NCI-H1436 (cell line): ENCODE measurements around the gene STAG3.
A peak's percentile ranks its signal among the peaks of the same experiment; 100 is the strongest.
"Not testable (repeated sequence)": the region's sequence is repeated elsewhere in the genome, so short reads cannot be mapped to it uniquely, and the experiment has no call there.

Experiments
- DNase-seq: peaks from one replicate; lab custom pipeline; 2025; lab: John Stamatoyannopoulos, UW

STAG3 gene

GRCh38 chr7:100247152-100247757, 69.5 kb downstream of the STAG3 start:
- DNase-seq: peak; percentile 51

GRCh38 chr7:100248483-100248882, 70.8 kb downstream of the STAG3 start:
- no peak for DNase-seq

- no peak for DNase-seq
These were observed 79.3 kb downstream of the STAG3 start for GRCh38 chr7:100257017-100257416.

DNA sequence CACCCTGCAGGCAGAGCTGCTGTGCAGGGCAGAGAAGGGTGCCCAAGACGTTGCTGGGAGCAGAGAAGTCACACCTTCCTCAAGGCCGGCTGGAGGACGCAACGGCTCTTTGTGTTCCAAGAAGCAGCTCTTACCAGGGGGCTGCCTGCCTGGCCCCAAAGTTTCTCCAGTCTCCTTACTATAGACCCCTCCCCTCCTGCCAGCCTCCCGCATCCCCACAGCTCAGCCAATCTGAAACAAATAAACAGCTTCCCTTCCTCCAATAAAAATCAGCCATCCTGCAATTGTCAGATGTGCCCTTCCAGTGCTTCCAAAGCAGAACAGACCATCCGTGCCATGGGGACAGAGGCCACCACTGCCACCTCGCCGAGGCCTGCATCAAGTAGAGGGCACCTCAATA, 82.3 kb downstream of the STAG3 start:
- DNase-seq: not testable (repeated sequence)

GRCh38 chr7:100262896-100263295, 85.2 kb downstream of the STAG3 start:
- not testable (repeated sequence) for DNase-seq
